Measurements from ENCODE around the gene SEMA3F. TPM values are rescaled to one million over a fixed set of nuclear protein-coding genes. Genes with fewer than 3 reads are reported as not detected.
A peak's percentile ranks its signal among the peaks of the same experiment; 100 is the strongest.

SEMA3F gene
- total and polyA plus RNA-seq, 8 donors: 26.0 to 56.2 (median 46.7) TPM

GRCh38 chr3:50125541-50126286, 29.4 kb upstream of the SEMA3F start:
- no peaks in the 10 kb centered on the region for H3K27me3 ChIP-seq
- no peak overlapping the region for H3K27ac ChIP-seq
- TF ChIP-seq, protein P1, sequence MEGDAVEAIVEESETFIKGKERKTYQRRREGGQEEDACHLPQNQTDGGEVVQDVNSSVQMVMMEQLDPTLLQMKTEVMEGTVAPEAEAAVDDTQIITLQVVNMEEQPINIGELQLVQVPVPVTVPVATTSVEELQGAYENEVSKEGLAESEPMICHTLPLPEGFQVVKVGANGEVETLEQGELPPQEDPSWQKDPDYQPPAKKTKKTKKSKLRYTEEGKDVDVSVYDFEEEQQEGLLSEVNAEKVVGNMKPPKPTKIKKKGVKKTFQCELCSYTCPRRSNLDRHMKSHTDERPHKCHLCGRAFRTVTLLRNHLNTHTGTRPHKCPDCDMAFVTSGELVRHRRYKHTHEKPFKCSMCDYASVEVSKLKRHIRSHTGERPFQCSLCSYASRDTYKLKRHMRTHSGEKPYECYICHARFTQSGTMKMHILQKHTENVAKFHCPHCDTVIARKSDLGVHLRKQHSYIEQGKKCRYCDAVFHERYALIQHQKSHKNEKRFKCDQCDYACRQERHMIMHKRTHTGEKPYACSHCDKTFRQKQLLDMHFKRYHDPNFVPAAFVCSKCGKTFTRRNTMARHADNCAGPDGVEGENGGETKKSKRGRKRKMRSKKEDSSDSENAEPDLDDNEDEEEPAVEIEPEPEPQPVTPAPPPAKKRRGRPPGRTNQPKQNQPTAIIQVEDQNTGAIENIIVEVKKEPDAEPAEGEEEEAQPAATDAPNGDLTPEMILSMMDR (IDR thresholded peaks at IDR 0.05): no peak
- no peaks in the 10 kb centered on the region for H3K9me3 ChIP-seq
- H3K4me3 ChIP-seq: no peak overlapping the region
- H3K4me1 ChIP-seq: peaks cover 10 to 14% of the 10 kb centered on the region in 2 donors
- no peak for ATAC-seq
- H3K36me3 ChIP-seq: peaks cover 0 to 16% of the 10 kb centered on the region in 2 donors
- intact Hi-C loops (cut with DNase I): loop anchor here in 1 of 2 donors (5.0 kb wide), 1 partner anchor 62 kb away; no protein-coding TSS in a partner anchor
- DNase-seq: peak in 2 of 4 donors; percentile 13 to 50

GRCh38 chr3:50126287-50127211, 28.6 kb upstream of the SEMA3F start:
- TF ChIP-seq, protein P1 (IDR thresholded peaks at IDR 0.05): no peak
- no peak overlapping the region for H3K4me3 ChIP-seq
- no peaks in the 10 kb centered on the region for H3K9me3 ChIP-seq
- intact Hi-C loops (cut with DNase I): loop anchor here in 1 of 2 donors (5.0 kb wide), 1 partner anchor 61 kb away; no protein-coding TSS in a partner anchor
- peaks cover 10 to 14% of the 10 kb centered on the region in 2 donors for H3K4me1 ChIP-seq
- no peaks in the 10 kb centered on the region for H3K27me3 ChIP-seq
- H3K36me3 ChIP-seq: peaks cover 0 to 9% of the 10 kb centered on the region in 2 donors
- H3K27ac ChIP-seq: no peak overlapping the region
- DNase-seq (peak in 2 of 4 donors; percentile 47 to 62), ATAC-seq (no peak)

DNA sequence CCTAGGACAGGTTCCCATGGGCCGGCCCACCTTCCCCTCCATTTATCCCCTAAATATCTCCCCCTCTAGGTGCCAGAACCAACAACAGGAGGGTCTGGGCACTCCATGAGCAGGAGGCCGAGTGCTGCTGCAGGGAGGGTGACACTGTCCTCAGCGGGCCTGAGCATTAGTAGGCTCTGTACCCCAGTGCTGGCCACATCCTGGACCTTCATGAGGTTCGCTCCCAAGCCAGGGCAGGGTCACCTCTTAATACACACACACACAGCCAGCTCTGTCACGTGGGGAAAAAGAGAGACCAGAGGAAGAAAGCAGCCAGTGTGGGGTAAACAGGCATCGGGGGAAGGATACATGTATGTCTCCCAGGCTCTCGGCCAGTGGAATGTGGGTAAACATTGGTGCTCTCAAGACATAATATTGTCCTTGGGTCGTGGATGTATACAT, 27.9 kb upstream of the SEMA3F start:
- Histone ChIP-seq H3K27ac (no peak overlapping the region), H3K4me1 (peaks cover 10 to 11% of the 10 kb centered on the region in 2 donors), H3K27me3 (no peaks in the 10 kb centered on the region), H3K4me3 (no peak overlapping the region), H3K36me3 (peaks cover 0 to 2% of the 10 kb centered on the region in 2 donors), H3K9me3 (no peaks in the 10 kb centered on the region)
- no peak for ATAC-seq
- TF ChIP-seq, protein P1 (IDR thresholded peaks at IDR 0.05): no peak
- DNase-seq: peak in 1 of 4 donors; percentile 56
- intact Hi-C loops (cut with DNase I): loop anchor here in 1 of 2 donors (5.0 kb wide), 1 partner anchor 60 kb away; no protein-coding TSS in a partner anchor

DNA sequence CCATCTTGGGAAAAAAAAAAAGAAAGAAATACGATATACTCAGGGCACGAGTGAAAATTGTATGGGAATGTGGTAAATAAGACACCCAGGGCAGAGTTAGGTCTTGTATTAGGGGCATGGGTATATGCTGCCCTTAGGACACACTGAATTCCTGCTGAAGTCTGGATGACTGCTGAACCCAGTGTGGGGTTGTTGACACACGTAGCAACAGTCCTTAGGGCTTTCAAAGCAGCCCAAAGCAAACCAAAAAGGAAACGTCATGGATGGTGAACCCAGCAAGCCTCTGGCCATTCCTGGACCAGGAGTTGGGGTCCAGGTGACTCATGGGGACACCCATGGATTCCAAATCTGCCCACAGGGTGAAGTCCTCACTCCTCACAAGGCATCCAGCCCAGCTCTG, 27.1 kb upstream of the SEMA3F start:
- Histone ChIP-seq H3K27me3 (no peaks in the 10 kb centered on the region), H3K27ac (no peak overlapping the region), H3K4me1 (peaks cover 10 to 11% of the 10 kb centered on the region in 2 donors), H3K36me3 (no peaks in the 10 kb centered on the region), H3K9me3 (no peaks in the 10 kb centered on the region), H3K4me3 (no peak overlapping the region)
- no peak for DNase-seq
- intact Hi-C loops (cut with DNase I): loop anchor here in 1 of 2 donors (5.0 kb wide), 1 partner anchor 59 kb away; no protein-coding TSS in a partner anchor
- TF ChIP-seq, protein P1 (IDR thresholded peaks at IDR 0.05): no peak
- ATAC-seq: no peak

All from left lung (tissue), 10 donors.